WTC11 (cell line): ENCODE data around the gene FDXACB1. TPM values are rescaled to one million over a fixed set of nuclear protein-coding genes. Genes with fewer than 3 reads are reported as not detected.

Source experiments
- ATAC-seq: fragments of 200-7000 bp; cut with Tn5 transposase; 2 replicates; pipeline ENCODE4 v1.10.0; 2021; ENCODE audit warnings: mild to moderate bottlenecking, moderate library complexity
- CTCF ChIA-PET: fragments of 300-600 bp; sonication (Branson Sonifier 250); formaldehyde crosslinking; loops from one replicate; lab custom pipeline; 2021; ENCODE audit warnings: antibody characterized with exemption; lab: Charles Lee
- POLR2A ChIA-PET: fragments of 350-600 bp; sonication (Branson Sonifier 250); formaldehyde crosslinking; loops from one replicate; lab custom pipeline; 2021; ENCODE audit warnings: antibody characterized with exemption; lab: Charles Lee
- DNase-seq: peaks from one replicate; pipeline ENCODE4 v3.0.0; 2021; ENCODE audit warnings: low spot score
- H3K27ac Mint-ChIP-seq: 2 replicates; pipeline ENCODE4 v1.8.0; 2021; ENCODE audit warnings: mixed read lengths
- H3K27me3 Mint-ChIP-seq: 2 replicates; pipeline ENCODE4 v1.8.0; 2021; ENCODE audit warnings: low read depth, mild to moderate bottlenecking, moderate library complexity, mixed read lengths
- H3K36me3 Mint-ChIP-seq: 2 replicates; pipeline ENCODE4 v1.8.0; 2021; ENCODE audit warnings: mixed read lengths
- H3K4me1 Mint-ChIP-seq: 2 replicates; pipeline ENCODE4 v1.8.0; 2022; ENCODE audit warnings: mixed read lengths
- H3K4me3 Mint-ChIP-seq: 2 replicates; pipeline ENCODE4 v1.8.0; 2021; ENCODE audit warnings: mild to moderate bottlenecking, moderate library complexity, mixed read lengths
- H3K9me3 Mint-ChIP-seq: 2 replicates; pipeline ENCODE4 v1.8.0; 2021; ENCODE audit warnings: mixed read lengths
- ATF1 ChIP-seq: sonication (generic); formaldehyde crosslinking; IDR thresholded peaks from 2 replicates; pipeline ENCODE4 v1.8.1; 2023; ENCODE audit warnings: mild to moderate bottlenecking, moderate library complexity, missing genetic modification reagents
- ATF2 ChIP-seq: sonication (generic); formaldehyde crosslinking; IDR thresholded peaks from 2 replicates; pipeline ENCODE4 v1.8.1; 2022; ENCODE audit warnings: low read depth, missing genetic modification reagents, borderline replicate concordance
- ATF3 ChIP-seq: sonication (generic); formaldehyde crosslinking; conservative IDR thresholded peaks from 2 replicates; pipeline ENCODE4 v1.8.1; 2022; ENCODE audit warnings: mild to moderate bottlenecking, missing genetic modification reagents
- CREM ChIP-seq: sonication (generic); formaldehyde crosslinking; IDR thresholded peaks from 2 replicates; pipeline ENCODE4 v1.8.1; 2022; ENCODE audit warnings: mild to moderate bottlenecking, missing genetic modification reagents, moderate library complexity
- GTF2I ChIP-seq: fragments of 250-450 bp; sonication (Bioruptor Pico); conservative IDR thresholded peaks from 2 replicates; pipeline ENCODE4 v1.4.0; 2021; ENCODE audit warnings: mild to moderate bottlenecking
- MYBL2 ChIP-seq: sonication (generic); formaldehyde crosslinking; IDR thresholded peaks from 2 replicates; pipeline ENCODE4 v1.8.1; 2023; ENCODE audit warnings: mild to moderate bottlenecking, moderate library complexity, missing genetic modification reagents
- NFATC4 ChIP-seq: fragments of 250-450 bp; sonication (Bioruptor Pico); IDR thresholded peaks from 2 replicates; pipeline ENCODE4 v1.9.0; 2021; ENCODE audit warnings: mild to moderate bottlenecking
- NFE2L1 ChIP-seq: sonication (generic); formaldehyde crosslinking; IDR thresholded peaks from 2 replicates; pipeline ENCODE4 v1.8.1; 2023; ENCODE audit warnings: missing genetic modification reagents
- NFYB ChIP-seq: sonication (generic); formaldehyde crosslinking; conservative IDR thresholded peaks from 2 replicates; pipeline ENCODE4 v1.8.0; 2022; ENCODE audit warnings: low read depth, missing genetic modification reagents
- OVOL2 ChIP-seq: fragments of 250-450 bp; sonication (Bioruptor Pico); IDR thresholded peaks from 2 replicates; pipeline ENCODE4 v1.9.0; 2021; ENCODE audit warnings: mild to moderate bottlenecking, borderline replicate concordance
- SMAD3 ChIP-seq: sonication (generic); formaldehyde crosslinking; IDR thresholded peaks from 2 replicates; pipeline ENCODE4 v1.8.0; 2022; ENCODE audit warnings: missing genetic modification reagents, mild to moderate bottlenecking, borderline replicate concordance
- SOX15 ChIP-seq: fragments of 250-450 bp; sonication (Bioruptor Pico); IDR thresholded peaks from 2 replicates; pipeline ENCODE4 v1.9.0; 2021; ENCODE audit warnings: mild to moderate bottlenecking
- TEAD1 ChIP-seq: sonication (generic); formaldehyde crosslinking; IDR thresholded peaks from 2 replicates; pipeline ENCODE4 v1.8.0; 2022; ENCODE audit warnings: mild to moderate bottlenecking, missing genetic modification reagents
- USF2 ChIP-seq: sonication (generic); formaldehyde crosslinking; IDR thresholded peaks from 2 replicates; pipeline ENCODE4 v1.8.1; 2023; ENCODE audit warnings: mild to moderate bottlenecking, missing genetic modification reagents, moderate library complexity
- ZNF138 ChIP-seq: sonication (generic); formaldehyde crosslinking; conservative IDR thresholded peaks from 2 replicates; pipeline ENCODE4 v1.8.1; 2022; ENCODE audit warnings: mild to moderate bottlenecking, moderate library complexity, missing genetic modification reagents
- ZNF219 ChIP-seq: sonication (generic); formaldehyde crosslinking; IDR thresholded peaks from 2 replicates; pipeline ENCODE4 v1.8.0; 2023; ENCODE audit warnings: missing genetic modification reagents, mild to moderate bottlenecking, borderline replicate concordance
- ZNF232 ChIP-seq: sonication (generic); formaldehyde crosslinking; IDR thresholded peaks from 2 replicates; pipeline ENCODE4 v1.8.0; 2022; ENCODE audit warnings: mild to moderate bottlenecking, missing genetic modification reagents
- ZNF281 ChIP-seq: sonication (generic); formaldehyde crosslinking; IDR thresholded peaks from 2 replicates; pipeline ENCODE4 v1.8.0; 2023; ENCODE audit warnings: mild to moderate bottlenecking, missing genetic modification reagents
- ZNF416 ChIP-seq: fragments of 250-450 bp; sonication (Bioruptor Pico); IDR thresholded peaks from 2 replicates; pipeline ENCODE4 v1.9.0; 2021; ENCODE audit warnings: mild to moderate bottlenecking, inconsistent platforms
- ZNF423 ChIP-seq: fragments of 250-450 bp; sonication (Bioruptor Pico); IDR thresholded peaks from 2 replicates; pipeline ENCODE4 v2.1.2; 2022; ENCODE audit warnings: mild to moderate bottlenecking, moderate library complexity
- total RNA-seq: library from RNA; stranded (reverse); gene quantifications from 3 replicates; pipeline ENCODE4 v1.2.3, GENCODE V29; 2021
- TF ChIP-seq, protein P1 (sequence below): sonication (generic); formaldehyde crosslinking; IDR thresholded peaks from 2 replicates; pipeline ENCODE4 v1.8.1; 2022; ENCODE audit warnings: mild to moderate bottlenecking, moderate library complexity, missing genetic modification reagents
- TF ChIP-seq, protein P2 (sequence below): sonication (generic); formaldehyde crosslinking; IDR thresholded peaks from 2 replicates; pipeline ENCODE4 v1.8.1; 2023; ENCODE audit warnings: mild to moderate bottlenecking, missing genetic modification reagents, moderate library complexity
- TF ChIP-seq, protein P3 (sequence below): sonication (generic); formaldehyde crosslinking; IDR thresholded peaks from 2 replicates; pipeline ENCODE4 v1.8.0; 2022; ENCODE audit warnings: mild to moderate bottlenecking, missing genetic modification reagents

FDXACB1 gene
- total RNA-seq, 1 experiment from 2014 or later, result 2.5 TPM

DNA sequence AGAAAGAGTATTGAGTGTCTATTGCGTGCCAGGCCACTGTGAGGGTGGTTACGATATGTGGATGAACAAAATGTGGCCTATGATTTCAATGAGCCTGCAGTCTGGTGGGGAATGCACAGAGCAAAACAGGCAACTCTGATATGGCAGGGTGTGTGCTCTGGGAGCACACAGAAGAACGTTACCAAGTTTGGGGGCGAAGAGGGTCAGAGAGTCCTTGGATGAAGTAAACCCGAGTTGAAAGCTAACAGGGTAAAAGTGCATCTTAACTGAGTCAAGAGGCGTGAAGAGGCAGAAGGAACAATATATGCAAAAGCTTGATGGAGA, 634 bp upstream of the FDXACB1 start:
- Mint-ChIP-seq H3K36me3 (no peaks in the 10 kb centered on the region), H3K4me1 (peaks cover 6% of the 10 kb centered on the region), H3K27ac (peak overlapping the region; percentile 100), H3K9me3 (no peaks in the 10 kb centered on the region), H3K4me3 (peak overlapping the region; percentile 92), H3K27me3 (peaks cover 2% of the 10 kb centered on the region; the same call in 1 of the 2 replicates)
- no peak for ATAC-seq
- CTCF ChIA-PET, result interaction anchor here (1.0 to 1.1 kb wide), 2 partner anchors 47 to 52 kb away, joined by 4 to 5 read pairs; no protein-coding TSS in a partner anchor
- POLR2A ChIA-PET, result no interaction called here
- DNase-seq, result no peak
- TF ChIP-seq ATF1 (no peak), SMAD3 (CRISPR knock-in tag) (no peak), USF2 (CRISPR knock-in tag) (no peak), ATF2 (CRISPR knock-in tag) (no peak), SOX15 (CRISPR knock-in tag) (no peak), ZNF281 (CRISPR knock-in tag) (no peak), NFATC4 (CRISPR knock-in tag) (no peak)
- TF ChIP-seq, protein P1, sequence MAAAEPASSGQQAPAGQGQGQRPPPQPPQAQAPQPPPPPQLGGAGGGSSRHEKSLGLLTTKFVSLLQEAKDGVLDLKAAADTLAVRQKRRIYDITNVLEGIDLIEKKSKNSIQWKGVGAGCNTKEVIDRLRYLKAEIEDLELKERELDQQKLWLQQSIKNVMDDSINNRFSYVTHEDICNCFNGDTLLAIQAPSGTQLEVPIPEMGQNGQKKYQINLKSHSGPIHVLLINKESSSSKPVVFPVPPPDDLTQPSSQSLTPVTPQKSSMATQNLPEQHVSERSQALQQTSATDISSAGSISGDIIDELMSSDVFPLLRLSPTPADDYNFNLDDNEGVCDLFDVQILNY (CRISPR knock-in tag), result no peak

DNA sequence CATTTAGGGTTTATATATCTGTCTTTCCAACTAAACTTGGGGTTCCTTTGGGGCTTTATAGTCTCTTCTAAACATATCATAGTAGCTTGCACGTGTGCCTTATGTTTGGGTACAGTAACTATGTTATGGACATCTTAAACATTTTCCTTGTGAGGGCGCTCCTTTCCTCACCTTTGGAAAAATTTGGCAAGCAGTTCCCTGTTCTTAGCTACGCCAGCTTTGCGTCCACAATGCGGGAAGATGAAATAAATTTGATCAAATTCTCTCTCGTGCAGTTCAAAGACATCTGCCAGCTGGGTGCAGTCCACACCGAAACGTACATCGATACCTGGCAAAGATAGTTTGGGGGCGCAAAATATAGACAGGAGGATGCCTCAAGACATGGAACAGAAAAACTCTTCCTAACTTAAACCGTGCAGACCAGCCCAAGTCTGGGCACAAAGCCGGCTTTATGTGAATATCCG, 548 bp downstream of the FDXACB1 start:
- DNase-seq (no peak), ATAC-seq (peak; percentile 6)
- CTCF ChIA-PET, result interaction anchor here (0.7 to 2.0 kb wide), 4 partner anchors 40 to 104 kb away, joined by 3 to 13 read pairs (median 6); partner anchors contain the start of gene C11orf52

More for the DNA sequence above, 548 bp downstream of the FDXACB1 start:
- H3K9me3 Mint-ChIP-seq, result no peaks in the 10 kb centered on the region
- peak overlapping the region; percentile 92 for H3K4me3 Mint-ChIP-seq
- POLR2A ChIA-PET, result no interaction called here
- H3K27ac Mint-ChIP-seq, result peak overlapping the region; percentile 100
- H3K4me1 Mint-ChIP-seq, result peaks cover 6% of the 10 kb centered on the region
- no peaks in the 10 kb centered on the region for H3K36me3 Mint-ChIP-seq
- TF ChIP-seq ZNF416 (CRISPR knock-in tag), result no peak
- TF ChIP-seq, protein P2, sequence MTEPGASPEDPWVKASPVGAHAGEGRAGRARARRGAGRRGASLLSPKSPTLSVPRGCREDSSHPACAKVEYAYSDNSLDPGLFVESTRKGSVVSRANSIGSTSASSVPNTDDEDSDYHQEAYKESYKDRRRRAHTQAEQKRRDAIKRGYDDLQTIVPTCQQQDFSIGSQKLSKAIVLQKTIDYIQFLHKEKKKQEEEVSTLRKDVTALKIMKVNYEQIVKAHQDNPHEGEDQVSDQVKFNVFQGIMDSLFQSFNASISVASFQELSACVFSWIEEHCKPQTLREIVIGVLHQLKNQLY (CRISPR knock-in tag), result no peak
- TF ChIP-seq, protein P3, sequence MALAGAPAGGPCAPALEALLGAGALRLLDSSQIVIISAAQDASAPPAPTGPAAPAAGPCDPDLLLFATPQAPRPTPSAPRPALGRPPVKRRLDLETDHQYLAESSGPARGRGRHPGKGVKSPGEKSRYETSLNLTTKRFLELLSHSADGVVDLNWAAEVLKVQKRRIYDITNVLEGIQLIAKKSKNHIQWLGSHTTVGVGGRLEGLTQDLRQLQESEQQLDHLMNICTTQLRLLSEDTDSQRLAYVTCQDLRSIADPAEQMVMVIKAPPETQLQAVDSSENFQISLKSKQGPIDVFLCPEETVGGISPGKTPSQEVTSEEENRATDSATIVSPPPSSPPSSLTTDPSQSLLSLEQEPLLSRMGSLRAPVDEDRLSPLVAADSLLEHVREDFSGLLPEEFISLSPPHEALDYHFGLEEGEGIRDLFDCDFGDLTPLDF (CRISPR knock-in tag), result no peak
- TF ChIP-seq OVOL2, result no peak
- TF ChIP-seq NFATC4 (CRISPR knock-in tag), result no peak
- TF ChIP-seq TEAD1 (CRISPR knock-in tag), result no peak
- no peak for TF ChIP-seq ZNF138 (CRISPR knock-in tag)
- no peak for TF ChIP-seq ZNF232 (CRISPR knock-in tag)
- TF ChIP-seq ZNF219 (CRISPR knock-in tag), result no peak
- TF ChIP-seq ZNF423, result no peak
- no peak for TF ChIP-seq GTF2I (CRISPR knock-in tag)
- TF ChIP-seq NFE2L1 (CRISPR knock-in tag), result no peak
- TF ChIP-seq USF2 (CRISPR knock-in tag), result no peak
- no peak for TF ChIP-seq ATF3 (CRISPR knock-in tag)
- TF ChIP-seq CREM (CRISPR knock-in tag), result no peak
- no peak for TF ChIP-seq NFYB (CRISPR knock-in tag)
- no peak for TF ChIP-seq MYBL2 (CRISPR knock-in tag)
- TF ChIP-seq, all 79 proteins: peak for 0
- H3K27me3 Mint-ChIP-seq, result peaks cover 2% of the 10 kb centered on the region; the same call in 1 of the 2 replicates
